ENCODE measurements around the gene STX2. TPM values are rescaled to one million over a fixed set of nuclear protein-coding genes. Genes with fewer than 3 reads are reported as not detected.
"Not testable (repeated sequence)": the region's sequence is repeated elsewhere in the genome, so short reads cannot be mapped to it uniquely, and the experiment has no call there.

Gene STX2
- total RNA-seq, 4 donors from 2014 or later = 46.6 to 80.8 (median 49.1) TPM

GRCh38 chr12:130849561-130850417 is 10.7 kb upstream of the STX2 start:
- H3K4me1 ChIP-seq = no peaks in the 10 kb centered on the region
- no peak for DNase-seq (ENCODE audit: extremely low spot score)
- 65% methylated on average over 7 of the region's 7 CpGs for WGBS
- H3K9me3 ChIP-seq = no peaks in the 10 kb centered on the region
- H3K27me3 ChIP-seq = peaks cover 0 to 6% (median 0%) of the 10 kb centered on the region in 4 donors
- no peaks in the 10 kb centered on the region for H3K36me3 ChIP-seq
- no peak overlapping the region for H3K27ac ChIP-seq (replicated peaks in 1 of 4)
- no peak overlapping the region for H3K4me3 ChIP-seq
- intact Hi-C loops (cut with DNase I) = no loop called here
- TF ChIP-seq POLR2A (IDR thresholded peaks at IDR 0.05; ENCODE audit: low read depth) (no peak), EP300 (IDR thresholded peaks at IDR 0.05) (no peak), CTCF (IDR thresholded peaks at IDR 0.05) (no peak), POLR2AphosphoS5 (IDR thresholded peaks at IDR 0.05) (no peak)

- H3K36me3 ChIP-seq; intact Hi-C loops (cut with DNase I); H3K4me1 ChIP-seq; H3K4me3 ChIP-seq; H3K27ac ChIP-seq (replicated peaks in 1 of 4); H3K27me3 ChIP-seq; DNase-seq (ENCODE audit: extremely low spot score); H3K9me3 ChIP-seq: not testable (repeated sequence)
- 88% methylated on average over 1 of the region's 1 CpG for WGBS
Measured at GRCh38 chr12:130848785-130849305, 9.8 kb upstream of the STX2 start.

GRCh38 chr12:130848105-130848504 is 9.1 kb upstream of the STX2 start:
- WGBS = 95% methylated on average over 6 of the region's 6 CpGs
- H3K4me3 ChIP-seq; H3K4me1 ChIP-seq; H3K27me3 ChIP-seq; H3K9me3 ChIP-seq; intact Hi-C loops (cut with DNase I); DNase-seq (ENCODE audit: extremely low spot score); H3K36me3 ChIP-seq; H3K27ac ChIP-seq (replicated peaks in 1 of 4): not testable (repeated sequence)

- Histone ChIP-seq H3K4me1 (no peaks in the 10 kb centered on the region), H3K9me3 (no peaks in the 10 kb centered on the region), H3K27ac (replicated peaks in 1 of 4) (no peak overlapping the region), H3K27me3 (no peaks in the 10 kb centered on the region), H3K36me3 (no peaks in the 10 kb centered on the region), H3K4me3 (no peak overlapping the region)
- intact Hi-C loops (cut with DNase I) = no loop called here
- no peak for TF ChIP-seq CTCF (IDR thresholded peaks at IDR 0.05)
- no peak for TF ChIP-seq EP300 (IDR thresholded peaks at IDR 0.05)
- TF ChIP-seq POLR2A (IDR thresholded peaks at IDR 0.05; ENCODE audit: low read depth) = no peak
- no peak for TF ChIP-seq POLR2AphosphoS5 (IDR thresholded peaks at IDR 0.05)
- WGBS = 72% methylated on average over 7 of the region's 7 CpGs
- DNase-seq (ENCODE audit: extremely low spot score) = no peak
Measured at GRCh38 chr12:130847112-130847511, 8.1 kb upstream of the STX2 start.

GRCh38 chr12:130846369-130846768 is 7.3 kb upstream of the STX2 start:
- H3K27ac ChIP-seq (replicated peaks in 1 of 4) = no peak overlapping the region
- intact Hi-C loops (cut with DNase I) = no loop called here
- TF ChIP-seq POLR2AphosphoS5 (IDR thresholded peaks at IDR 0.05) (no peak), POLR2A (IDR thresholded peaks at IDR 0.05; ENCODE audit: low read depth) (no peak), EP300 (IDR thresholded peaks at IDR 0.05) (no peak), CTCF (IDR thresholded peaks at IDR 0.05) (no peak)

More at GRCh38 chr12:130846369-130846768, 7.3 kb upstream of the STX2 start:
- Histone ChIP-seq H3K9me3 (no peaks in the 10 kb centered on the region), H3K4me1 (no peaks in the 10 kb centered on the region), H3K4me3 (no peak overlapping the region), H3K27me3 (no peaks in the 10 kb centered on the region), H3K36me3 (no peaks in the 10 kb centered on the region)
- DNase-seq (ENCODE audit: extremely low spot score) = no peak

All from esophagus muscularis mucosa (tissue), 4 donors.